ENCODE measurements around the gene PTGFR.

DNA sequence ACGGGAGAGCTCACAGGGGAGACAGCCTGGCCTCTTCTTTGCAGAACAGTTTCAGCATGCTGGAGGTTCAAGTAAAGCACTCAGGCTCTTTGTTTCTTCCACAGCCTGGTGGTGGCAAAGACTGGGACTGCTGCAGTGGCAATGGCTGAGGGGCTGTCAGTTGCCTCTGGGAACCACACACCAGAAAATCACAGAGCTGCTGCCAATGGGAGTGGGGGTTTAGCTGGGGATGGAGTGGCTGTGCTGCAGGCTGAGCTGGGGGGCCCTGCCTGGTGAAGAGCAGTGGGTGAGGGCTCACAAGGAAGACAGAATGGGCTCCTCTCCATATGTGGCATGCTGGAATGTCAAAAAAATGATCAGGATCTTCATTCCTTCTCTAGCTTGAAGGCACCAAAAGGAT, 25.6 kb upstream of the PTGFR start:
- TF ChIP-seq, protein P1, sequence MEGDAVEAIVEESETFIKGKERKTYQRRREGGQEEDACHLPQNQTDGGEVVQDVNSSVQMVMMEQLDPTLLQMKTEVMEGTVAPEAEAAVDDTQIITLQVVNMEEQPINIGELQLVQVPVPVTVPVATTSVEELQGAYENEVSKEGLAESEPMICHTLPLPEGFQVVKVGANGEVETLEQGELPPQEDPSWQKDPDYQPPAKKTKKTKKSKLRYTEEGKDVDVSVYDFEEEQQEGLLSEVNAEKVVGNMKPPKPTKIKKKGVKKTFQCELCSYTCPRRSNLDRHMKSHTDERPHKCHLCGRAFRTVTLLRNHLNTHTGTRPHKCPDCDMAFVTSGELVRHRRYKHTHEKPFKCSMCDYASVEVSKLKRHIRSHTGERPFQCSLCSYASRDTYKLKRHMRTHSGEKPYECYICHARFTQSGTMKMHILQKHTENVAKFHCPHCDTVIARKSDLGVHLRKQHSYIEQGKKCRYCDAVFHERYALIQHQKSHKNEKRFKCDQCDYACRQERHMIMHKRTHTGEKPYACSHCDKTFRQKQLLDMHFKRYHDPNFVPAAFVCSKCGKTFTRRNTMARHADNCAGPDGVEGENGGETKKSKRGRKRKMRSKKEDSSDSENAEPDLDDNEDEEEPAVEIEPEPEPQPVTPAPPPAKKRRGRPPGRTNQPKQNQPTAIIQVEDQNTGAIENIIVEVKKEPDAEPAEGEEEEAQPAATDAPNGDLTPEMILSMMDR (conservative IDR thresholded peaks at IDR 0.05; ENCODE audit: low read length): no peak
- no peak for TF ChIP-seq EZH2phosphoT487 (IDR thresholded peaks at IDR 0.05; ENCODE audit: borderline replicate concordance)

Measured in Loucy (cell line).